ENCODE measurements around the gene ASMT.

DNA sequence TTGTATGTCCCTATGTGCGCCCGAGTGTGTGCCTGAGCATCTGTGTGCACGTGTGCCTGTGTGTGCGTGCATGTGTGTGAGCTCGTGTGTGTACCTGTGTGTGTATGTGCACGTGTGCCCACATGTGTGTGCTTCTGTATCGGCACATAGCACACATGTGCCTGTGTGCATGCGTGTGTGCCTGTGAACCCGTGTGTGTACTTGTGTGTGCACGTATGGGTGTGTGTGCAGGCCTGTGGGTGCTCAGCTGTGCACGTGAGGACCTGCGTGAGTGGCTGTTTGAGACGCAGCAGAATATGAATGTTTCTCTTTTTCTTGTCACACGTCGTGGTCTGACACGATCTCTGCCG is 19.2 kb upstream of the ASMT start:
- TF ChIP-seq, protein P1, sequence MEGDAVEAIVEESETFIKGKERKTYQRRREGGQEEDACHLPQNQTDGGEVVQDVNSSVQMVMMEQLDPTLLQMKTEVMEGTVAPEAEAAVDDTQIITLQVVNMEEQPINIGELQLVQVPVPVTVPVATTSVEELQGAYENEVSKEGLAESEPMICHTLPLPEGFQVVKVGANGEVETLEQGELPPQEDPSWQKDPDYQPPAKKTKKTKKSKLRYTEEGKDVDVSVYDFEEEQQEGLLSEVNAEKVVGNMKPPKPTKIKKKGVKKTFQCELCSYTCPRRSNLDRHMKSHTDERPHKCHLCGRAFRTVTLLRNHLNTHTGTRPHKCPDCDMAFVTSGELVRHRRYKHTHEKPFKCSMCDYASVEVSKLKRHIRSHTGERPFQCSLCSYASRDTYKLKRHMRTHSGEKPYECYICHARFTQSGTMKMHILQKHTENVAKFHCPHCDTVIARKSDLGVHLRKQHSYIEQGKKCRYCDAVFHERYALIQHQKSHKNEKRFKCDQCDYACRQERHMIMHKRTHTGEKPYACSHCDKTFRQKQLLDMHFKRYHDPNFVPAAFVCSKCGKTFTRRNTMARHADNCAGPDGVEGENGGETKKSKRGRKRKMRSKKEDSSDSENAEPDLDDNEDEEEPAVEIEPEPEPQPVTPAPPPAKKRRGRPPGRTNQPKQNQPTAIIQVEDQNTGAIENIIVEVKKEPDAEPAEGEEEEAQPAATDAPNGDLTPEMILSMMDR (IDR thresholded peaks at IDR 0.05), result no peak
- TF ChIP-seq POLR2A (IDR thresholded peaks at IDR 0.05), result no peak

Measured in lower leg skin (tissue), 3 donors.